AG09319 (cell line): Measurements from ENCODE around the gene NOX1.

Source experiments
- DNase-seq: peaks from one replicate; pipeline ENCODE4 v3.0.0-alpha.2; 2010; ENCODE audit warnings: low read depth; ENCODE audit errors: extremely low read depth
- CTCF ChIP-seq: IDR thresholded peaks from 2 replicates; pipeline ENCODE4 v1.5.1; 2011; ENCODE audit warnings: low read depth, mild to moderate bottlenecking, inconsistent platforms, low read length, moderate library complexity

Gene NOX1

GRCh38 chrX:100874325-100874724, at the start of gene NOX1:
Gene NOX1, minus strand, starts transcription at chrX:100874359. Its CDS starts 220 bp downstream, at chrX:100874139.
- no peak for TF ChIP-seq CTCF

DNA sequence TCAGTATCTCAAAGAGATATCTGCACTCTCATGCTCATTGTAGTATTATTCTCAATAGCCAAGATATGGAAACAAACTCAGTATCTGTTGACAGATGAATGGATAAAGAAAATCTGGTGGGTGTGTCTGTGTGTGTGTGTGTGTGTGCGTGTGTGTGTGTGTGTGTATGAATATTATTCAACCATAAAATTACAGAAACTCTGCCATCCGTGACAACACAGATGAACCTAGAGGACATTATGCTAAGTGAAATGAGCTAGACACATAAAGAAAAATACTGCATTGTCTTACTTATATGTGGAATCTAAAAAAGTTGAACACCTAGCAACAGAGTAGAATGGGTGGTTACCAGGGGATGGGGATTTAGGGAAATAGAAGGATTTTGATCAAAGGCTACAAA, 41.4 kb upstream of the NOX1 start:
- DNase-seq, result no peak
- TF ChIP-seq CTCF, result no peak

More at GRCh38 chrX:100874325-100874724, at the start of gene NOX1:
- no peak for DNase-seq

DNA sequence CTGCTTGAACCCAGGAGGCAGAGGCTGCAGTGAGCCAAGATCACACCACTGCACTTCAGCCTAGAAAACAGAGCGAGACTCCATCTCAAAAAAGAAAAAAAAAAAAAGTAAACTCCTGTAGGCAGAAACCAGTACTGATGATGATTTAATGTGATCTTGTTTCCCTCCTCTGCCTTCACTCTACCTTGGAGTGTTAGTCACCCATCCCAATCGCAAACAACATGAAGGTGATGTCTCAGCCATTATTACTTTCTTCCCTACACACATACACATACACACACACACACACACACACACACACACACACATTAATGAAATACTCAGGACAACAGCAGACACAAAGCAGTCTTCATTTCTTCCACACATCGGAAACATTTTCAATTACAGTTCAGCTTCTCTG, 39.0 kb upstream of the NOX1 start:
- no peak for DNase-seq
- no peak for TF ChIP-seq CTCF

- DNase-seq, result no peak
- no peak for TF ChIP-seq CTCF
Measured at GRCh38 chrX:100911731-100912130, 37.6 kb upstream of the NOX1 start.

GRCh38 chrX:100905620-100906019, 31.5 kb upstream of the NOX1 start:
- TF ChIP-seq CTCF, result no peak
- DNase-seq, result no peak

- no peak for TF ChIP-seq CTCF
- DNase-seq, result no peak
Measured at GRCh38 chrX:100904433-100904832, 30.3 kb upstream of the NOX1 start.

- peak; percentile 66 for TF ChIP-seq CTCF
- no peak for DNase-seq
Measured at GRCh38 chrX:100895365-100896075, 21.4 kb upstream of the NOX1 start.
